HL-60/S4 treated with phorbol 12-myristate 13-acetate at 8.2 ng/mL for 4 days and 3 days (cell line): ENCODE data around the gene ESYT1.

Experiments
- in situ Hi-C: fragments of 300-500 bp; cut with MboI; formaldehyde crosslinking; loops from 2 replicates; pipeline ENCODE4 v1.15.0; 2022; ENCODE audit warnings: low sequenced_read_pairs

ESYT1 gene

DNA sequence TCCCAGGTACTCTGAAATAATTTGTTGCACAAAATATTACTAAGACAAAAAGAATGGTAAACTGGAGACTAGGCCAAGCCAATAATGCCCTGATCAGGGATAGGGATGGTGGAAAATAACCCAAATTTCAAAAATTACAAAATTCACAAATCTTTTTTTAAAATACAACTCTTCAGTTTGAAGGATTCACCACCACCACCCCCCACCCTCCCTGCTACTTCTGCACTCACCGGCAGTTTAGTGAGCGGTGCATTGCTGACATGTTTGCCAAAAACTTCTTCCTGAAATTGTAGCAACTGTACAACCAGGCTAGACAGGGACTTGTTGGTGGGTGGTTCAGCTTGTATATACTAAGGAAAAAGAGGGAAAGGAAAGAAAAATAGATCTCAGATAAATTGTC, 58.9 kb downstream of the ESYT1 start:
- in situ Hi-C loops, result no loop called here

DNA sequence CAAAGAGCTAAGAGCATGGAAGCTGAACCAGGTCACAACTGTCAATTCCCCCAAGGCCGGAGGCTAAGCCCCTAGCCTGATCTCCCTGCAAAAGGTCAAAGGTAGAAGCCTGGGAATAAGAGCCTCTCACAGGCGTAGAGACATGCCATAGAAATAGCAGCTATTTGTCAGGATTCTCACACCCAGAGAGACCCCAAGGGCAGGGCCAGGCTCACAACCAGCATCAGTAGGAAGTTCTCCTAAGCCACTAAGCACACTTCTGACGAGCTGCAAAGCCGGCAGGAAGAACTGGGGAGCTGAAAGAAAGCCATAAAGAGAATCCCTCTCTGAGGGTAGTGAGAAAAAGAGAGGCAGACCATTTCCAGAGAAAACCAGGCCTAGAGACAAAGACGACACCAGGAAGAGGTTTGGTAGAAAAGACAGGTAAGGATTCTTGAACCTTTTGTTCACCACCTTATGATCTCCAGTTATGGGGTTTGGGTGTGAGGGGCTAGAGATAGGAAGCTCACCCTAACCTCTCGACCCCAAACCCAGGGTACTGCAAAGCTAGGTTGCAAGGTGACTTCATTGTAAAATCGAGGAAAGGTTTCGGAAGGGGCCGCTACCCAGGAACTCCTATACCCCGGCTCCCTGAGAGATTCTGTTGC, 60.2 kb downstream of the ESYT1 start:
- in situ Hi-C loops, result no loop called here

DNA sequence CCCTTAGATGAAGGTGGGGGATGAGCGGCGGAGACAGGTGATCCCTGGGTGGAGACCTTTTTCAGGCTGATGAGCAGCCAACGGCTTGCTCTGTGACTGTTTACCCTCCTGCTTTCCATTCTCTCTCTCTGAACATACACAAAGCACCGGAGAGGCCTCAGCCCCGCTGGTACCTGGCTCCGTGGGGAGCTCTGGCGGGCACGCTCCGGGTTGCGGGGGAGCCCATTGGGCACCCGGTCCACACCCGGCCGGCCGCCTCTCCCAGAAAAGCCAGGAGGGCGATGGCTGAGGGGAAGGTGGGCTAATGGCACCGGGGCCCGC, 60.7 kb downstream of the ESYT1 start:
- in situ Hi-C loops, result no loop called here

DNA sequence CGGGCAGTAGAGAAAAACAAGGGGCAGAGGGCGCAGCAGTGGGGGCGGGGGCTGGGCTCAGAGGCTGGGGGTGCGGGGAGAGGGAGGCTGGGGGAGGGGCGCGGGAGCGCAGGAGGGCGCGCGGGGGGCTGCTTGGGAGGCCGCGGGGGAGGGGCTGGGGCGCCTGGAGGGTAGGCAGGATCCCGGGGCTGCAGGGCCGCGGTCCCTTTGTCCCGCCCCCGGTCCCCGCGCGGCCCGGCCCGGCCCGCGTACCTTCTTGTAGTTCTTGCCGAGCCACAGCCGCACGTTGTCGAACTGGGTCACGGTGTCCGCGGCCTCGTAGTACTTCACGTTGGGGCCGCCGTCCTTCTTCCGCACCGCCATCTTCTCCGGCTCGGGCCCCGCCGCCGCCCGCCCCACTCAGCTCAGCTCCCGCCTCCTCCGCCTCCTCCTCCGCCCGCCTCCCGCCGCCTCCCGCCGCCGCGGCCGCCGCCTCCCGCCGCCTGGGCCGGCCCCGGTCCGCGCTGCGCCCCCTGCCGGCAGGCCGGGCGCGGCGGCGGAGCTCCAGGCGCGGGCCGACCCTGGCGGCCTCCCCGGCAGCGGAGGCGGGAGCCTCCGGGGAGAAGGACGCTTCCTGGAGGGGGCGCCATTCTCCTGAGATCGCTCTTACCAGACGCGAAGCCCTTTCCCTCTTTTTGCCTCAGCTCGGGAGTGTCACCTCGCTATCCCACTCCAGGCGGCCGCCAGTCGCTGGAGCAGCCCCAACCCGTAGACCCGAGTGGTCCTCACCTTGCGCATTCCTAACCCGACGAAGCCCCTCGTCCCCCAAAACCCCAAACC, 61.2 kb downstream of the ESYT1 start, which contains the start of gene SMARCC2:
TSS of gene SMARCC2 (minus strand) at position 385 of the 819 bp plus-strand sequence. CDS start at position 363, 22 bp downstream.
- in situ Hi-C loops, result no loop called here

DNA sequence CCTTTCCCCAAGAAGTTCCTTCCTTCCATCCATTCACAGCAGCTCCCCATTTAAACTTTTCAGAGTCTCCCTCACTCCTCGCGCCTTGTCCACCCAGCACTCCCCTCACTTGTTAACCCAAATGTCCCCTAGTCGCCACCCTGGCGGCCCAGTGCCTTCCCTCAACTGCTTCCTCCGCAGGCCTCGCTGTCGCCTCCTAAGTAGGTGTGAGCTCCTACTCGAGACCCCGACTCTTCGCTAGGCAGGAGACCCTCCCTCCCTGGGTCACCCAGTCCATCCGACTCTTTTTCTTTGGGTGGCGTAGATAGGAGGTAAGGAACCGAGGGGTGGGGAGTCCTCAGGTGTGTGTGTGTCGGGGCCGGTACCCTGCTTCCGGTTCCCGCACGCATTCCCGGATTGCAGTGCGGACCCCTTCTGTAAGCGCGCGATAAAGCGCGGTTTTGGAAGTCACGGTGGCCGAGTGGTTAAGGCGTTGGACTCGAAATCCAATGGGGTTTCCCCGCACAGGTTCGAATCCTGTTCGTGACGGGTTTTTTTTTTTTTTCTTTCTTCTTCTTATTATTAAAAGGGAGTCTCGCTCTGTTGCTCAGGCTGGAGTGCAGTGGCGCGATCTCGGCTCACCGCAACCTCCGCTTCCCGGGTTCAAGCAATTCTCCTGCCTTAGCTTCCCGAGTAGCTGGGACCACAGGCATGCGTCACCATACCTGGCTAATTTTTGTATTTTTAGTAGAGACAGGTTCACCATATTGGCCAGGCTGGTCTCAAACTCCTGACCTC, 62.0 kb downstream of the ESYT1 start:
- in situ Hi-C loops, result no loop called here

DNA sequence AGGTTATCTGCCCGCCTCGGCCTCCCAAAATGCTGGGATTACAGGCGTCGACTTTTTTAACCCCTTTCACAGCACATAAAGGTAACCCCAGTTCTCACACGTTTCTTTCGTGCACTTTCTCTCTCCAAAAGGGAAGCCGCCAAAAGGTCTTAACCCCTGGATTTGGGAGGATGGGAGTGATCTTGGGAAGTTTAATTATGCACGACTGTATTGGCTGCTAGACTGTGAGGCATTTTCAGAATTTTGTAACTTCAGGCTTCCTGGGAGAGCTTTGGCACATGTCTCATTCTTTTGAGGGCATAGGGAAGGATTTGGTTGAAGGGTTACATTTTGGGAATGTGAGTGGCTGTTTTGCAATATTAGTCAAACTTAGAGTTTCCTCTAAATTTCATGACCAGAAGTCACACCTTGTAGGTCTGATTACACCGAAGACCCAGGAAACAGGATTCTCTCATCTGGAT, 62.7 kb downstream of the ESYT1 start:
- in situ Hi-C loops, result no loop called here

DNA sequence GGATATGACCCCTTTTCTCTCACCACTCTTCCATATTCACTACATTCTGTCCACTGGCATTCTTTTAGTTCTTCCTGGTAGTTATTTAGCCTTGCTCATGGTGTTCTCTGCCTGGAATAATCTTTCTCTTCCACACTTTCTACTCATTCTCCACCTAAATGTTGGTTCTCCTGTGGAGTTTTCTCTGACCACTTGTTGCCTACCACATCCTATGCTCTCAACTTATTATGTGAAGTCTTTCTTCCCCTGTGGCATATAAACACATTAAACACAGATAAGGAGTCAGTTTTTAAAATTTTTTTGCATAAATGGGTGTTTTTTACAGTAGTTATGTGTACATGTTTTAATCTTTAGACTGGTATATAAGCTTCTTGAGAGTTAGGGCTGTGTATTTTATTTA, 64.5 kb downstream of the ESYT1 start:
- in situ Hi-C loops, result no loop called here

DNA sequence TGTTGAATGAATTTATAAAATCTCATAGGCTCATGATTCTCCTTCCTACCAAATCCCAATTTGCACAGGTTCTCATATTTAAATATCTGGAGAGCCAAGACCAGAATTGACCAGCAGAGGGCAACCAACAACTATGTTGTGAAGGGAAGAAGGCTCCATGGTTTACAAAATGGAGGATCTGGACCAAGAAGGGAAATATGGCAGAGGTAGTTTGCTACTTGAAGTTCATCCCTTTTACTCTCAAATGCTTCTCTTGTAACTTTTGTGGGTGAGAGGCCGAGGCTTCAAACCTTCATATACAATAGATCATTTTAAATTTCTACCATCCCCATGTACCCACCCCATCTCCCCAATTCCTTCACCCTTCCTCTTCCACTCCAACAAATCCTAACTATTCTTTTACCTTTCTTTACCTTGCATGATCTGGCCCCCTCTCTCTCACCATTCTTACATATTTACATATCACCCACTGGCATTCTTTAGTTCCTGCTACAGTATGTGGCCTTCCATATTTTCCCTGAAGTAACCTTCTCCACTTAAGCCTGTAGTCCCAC, 65.0 kb downstream of the ESYT1 start:
- in situ Hi-C loops, result no loop called here
